ENCODE measurements around the gene JUND.

DNA sequence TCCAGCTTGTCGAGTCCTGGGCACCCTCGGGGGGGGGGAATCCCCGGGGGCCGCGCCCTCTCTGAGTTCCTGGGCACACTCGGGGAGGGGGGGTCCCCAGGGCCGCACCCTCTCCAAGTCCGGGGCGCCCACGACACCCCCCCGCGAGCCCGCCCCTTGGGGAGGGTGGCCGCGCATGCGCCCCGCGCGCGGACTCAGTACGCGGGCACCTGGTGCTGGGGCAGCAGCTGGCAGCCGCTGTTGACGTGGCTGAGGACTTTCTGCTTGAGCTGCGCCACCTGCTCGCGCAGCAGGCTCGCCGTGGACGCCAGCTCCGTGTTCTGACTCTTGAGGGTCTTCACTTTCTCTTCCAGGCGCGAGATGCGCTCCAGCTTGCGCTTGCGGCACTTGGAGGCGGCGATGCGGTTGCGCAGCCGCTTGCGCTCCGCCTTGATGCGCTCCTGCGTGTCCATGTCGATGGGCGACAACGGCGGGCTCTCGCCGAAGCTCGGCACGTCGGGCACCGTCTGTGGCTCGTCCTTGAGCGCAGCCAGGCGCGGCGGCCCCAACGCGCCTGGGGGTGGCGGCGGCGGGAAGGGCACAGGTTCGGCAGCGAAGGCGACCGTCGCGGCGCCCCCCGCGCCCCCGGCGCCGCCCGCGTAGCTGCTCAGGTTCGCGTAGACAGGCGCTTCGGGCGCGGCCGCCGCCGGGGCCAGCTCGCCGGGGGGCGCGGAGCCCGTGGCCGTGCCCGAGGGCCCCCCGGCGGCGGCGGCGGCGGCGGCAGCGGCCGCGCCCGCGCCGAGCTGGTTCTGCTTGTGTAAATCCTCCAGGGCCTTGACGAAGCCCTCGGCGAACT, 958 bp downstream of the JUND start:
- TF ChIP-seq CTCF (conservative IDR thresholded peaks at IDR 0.05; ENCODE audit: low read depth, low read length) (no peak), EZH2 (IDR thresholded peaks at IDR 0.05; ENCODE audit: borderline replicate concordance, low read depth, low read length, poor library complexity, severe bottlenecking) (no peak)

Measured in A673 (cell line).